GM21576 (cell line): ENCODE results near the gene XKR7.
"Not testable (repeated sequence)": the region's sequence is repeated elsewhere in the genome, so short reads cannot be mapped to it uniquely, and the experiment has no call there.

ENCODE experiments used
- ATAC-seq: cut with Tn5 transposase; IDR thresholded peaks from one replicate; pipeline ENCODE4 v1.9.1; 2021; ENCODE audit warnings: mild to moderate bottlenecking, moderate library complexity; ENCODE audit not compliant: unreplicated experiment

XKR7 gene

DNA sequence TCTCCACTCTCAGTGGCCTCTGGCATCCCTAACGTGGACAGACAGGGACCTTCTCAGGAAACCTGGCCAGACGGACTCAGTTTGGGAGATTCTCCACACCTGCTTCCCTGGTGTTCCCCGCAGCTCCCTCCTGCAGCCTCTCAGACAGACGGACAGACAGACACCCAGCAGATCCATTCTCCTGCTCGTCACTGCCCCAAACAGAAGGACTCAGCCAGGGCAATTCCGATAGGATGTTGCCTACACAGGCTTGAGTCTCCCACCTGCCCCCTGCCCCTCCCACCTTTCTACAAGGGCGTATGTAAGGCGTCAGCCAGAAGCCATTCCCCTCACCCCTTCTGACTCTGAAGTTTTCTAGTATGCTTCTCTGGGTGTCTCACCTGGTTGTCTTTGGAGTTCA, 42.7 kb downstream of the XKR7 start:
- no peak for ATAC-seq

DNA sequence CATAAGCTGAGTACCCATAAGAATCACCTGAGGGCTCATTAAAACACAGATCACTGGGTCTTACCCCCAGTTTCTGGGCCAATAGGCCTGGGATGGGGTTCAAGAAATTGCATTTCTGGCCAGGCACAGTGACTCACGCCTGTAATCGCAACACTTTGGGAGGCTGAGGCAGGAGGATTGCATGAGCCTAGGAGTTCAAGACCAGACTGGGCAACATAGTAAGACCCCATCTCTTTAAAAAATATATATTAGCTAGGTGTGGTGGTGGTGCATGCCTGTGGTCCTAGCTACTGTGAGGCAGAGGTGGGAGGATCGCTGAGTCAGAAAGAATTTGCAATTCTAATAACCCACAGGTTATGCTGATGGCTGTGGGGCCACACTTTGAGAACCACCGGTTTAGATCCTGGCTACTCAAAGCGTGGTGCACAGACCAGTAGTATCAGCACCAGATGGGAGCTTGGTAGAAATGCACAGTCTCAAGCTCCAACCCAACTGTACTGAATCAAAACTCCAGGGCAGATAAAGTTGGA, 44.3 kb downstream of the XKR7 start:
- ATAC-seq: no peak

DNA sequence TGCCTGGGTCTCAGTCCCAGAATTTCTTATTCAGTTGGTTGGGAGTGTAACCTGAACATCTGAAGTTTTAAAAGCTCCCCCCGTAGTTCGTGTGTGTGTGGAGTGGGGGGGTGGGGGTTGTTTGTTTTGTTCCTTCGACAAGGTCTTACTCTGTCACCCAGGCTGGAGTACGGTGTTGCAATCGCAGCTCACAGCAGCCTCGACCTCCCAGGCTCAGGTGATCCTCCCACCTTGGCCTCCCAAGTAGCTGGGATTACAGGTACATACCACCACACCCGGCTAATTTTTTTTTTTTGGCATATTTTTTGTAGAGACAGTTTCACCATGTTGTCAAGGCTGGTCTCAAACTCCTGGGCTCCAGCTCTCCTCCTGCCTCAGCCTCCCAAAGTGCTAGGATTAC, 45.4 kb downstream of the XKR7 start:
- no peak for ATAC-seq

DNA sequence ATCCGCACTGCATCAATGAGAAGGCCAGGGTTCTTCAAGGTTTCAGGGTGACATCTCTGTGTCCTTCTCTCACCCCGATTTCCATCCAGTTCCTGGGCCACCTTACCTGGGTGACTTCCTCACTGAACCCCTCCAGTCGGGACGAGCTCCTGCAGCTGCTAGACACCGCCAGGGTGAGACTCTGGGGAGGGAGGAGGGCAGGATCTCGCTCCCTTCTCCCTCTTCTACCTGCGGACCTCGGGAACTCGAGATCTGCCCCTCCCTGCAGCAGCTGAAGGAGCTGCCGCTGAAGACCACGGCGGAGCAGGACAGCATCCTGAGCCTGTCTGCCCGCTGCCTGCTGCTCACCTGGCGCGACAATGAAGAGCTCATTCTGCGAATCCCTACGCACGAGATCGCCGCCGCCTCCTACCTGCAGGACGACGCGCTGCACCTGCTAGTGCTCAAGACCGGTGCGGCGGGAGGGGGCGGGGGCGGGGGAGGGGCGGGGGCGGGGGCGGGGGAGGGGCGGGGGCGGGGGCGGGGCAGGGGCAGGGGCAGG, 49.8 kb downstream of the XKR7 start:
- ATAC-seq: no peak

DNA sequence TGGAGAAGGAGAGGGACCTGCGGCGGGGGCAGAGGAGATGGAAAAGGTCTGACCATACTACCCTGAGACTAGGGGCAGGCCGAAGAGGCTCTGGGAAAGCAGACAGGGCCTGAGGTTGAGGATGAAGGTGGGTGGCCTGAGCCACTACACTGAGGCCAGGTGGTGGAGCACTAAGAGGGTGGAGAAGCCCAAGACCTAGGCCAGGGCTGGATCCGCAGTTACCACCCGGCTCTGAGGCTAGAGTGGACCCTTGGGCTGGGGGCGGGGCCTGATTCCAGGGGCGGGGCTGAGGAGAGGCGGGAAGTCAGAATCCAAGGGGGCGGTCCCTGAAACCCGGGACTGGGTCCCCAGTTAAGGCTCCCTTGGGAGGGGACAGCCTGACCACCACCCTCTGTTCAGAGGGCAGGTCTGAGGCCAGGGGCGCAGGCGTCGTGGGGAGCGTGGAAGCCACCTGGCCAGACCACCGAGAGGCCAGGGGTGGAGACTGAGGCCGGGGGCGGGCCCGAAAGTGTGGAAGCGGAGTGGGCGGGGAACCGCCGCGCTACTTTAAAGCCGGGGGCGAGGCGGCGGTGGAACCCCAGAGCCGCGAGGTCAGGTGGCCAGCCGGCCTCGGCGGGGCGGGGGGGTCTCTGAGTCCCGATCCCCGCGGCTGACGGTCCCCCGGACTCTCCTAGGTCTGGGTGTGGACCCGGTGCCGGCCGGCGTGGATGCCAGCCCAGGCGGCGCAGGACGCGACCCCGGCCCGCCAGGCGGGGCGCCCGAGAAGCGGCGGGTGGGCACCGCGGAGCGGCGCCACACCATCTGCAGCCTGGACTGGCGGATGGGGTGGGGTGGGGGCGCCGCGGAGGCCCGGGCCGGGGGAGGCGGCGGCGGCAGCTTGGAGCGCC, 50.6 kb downstream of the XKR7 start:
- no peak for ATAC-seq

DNA sequence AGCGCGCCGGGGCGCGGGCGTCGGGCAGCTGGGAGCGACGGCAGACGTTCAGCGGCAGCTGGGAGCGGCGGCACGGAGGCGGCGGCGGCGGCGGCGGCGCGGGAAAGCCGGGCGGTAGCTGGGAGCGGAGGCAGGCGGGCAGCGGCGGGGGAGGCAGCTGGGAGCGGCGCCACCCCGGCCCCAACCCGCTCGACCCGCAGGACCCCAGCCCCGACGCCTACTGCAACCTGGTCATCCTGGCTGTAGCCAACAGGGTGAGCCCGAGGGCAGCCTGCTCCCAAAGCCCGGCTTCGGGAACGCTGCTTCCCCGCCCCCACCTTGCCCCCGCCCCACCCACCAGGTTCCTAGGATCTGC, 51.2 kb downstream of the XKR7 start:
- no peak for ATAC-seq

DNA sequence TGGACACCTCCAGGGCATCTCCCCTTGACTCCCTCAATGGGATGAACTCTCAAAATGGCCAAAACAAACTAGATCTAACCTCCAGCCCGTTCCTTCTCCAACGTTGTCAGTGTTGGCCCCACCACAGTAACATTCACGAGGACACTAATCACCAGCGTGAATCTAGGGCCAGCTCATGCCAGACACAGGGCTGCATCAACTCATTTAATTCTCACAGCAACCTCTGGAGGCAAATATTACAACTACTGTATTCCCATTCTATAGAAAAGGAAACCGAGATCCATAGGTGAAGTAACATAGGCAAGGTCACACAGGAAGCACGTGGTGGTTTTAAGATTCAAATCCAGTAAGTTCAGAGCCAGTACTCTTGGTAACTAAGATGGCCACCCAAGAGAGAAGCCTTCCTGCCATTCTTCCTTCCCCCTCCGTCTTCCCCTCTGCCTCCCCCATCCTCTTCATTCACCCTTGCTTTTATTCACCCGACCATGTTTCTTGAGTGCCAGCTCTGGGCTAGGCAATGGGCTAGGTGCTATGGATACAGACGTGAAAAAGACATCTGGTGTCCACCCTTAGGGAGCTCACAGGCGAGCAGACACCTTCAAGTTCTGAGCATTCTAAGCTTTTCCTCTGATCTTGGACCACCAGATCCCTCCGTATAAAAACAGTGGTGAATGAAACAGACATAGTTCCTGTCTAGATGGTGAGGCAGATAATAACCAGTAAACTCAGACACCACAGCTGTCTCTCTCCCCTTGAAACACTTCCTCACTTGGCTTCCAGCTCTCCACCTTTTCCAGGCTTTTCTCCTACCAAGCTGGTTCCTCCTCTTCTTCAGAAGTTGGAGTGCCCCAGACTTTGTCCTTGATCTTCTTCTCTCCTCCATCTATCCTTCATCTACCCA, 51.9 kb downstream of the XKR7 start:
- ATAC-seq: no peak

DNA sequence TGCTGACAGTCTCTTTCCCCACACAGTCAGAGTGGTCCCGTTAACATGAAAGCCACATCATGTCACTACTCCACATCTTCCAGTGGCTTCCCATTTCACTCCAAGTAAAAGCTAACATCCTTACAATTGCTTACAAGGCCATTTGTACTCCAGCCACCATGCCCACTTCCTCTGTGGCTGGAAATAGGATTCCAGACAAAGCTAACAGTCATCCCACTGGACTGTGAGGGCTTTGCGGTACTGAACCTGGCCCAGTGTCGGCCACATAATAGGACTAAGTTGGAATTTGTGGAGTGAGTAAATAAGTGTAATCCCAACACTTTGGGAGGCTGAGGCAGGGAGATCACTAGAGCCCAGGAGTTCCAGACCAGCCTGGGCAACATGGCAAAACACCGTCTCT, 53.1 kb downstream of the XKR7 start:
- no peak for ATAC-seq

DNA sequence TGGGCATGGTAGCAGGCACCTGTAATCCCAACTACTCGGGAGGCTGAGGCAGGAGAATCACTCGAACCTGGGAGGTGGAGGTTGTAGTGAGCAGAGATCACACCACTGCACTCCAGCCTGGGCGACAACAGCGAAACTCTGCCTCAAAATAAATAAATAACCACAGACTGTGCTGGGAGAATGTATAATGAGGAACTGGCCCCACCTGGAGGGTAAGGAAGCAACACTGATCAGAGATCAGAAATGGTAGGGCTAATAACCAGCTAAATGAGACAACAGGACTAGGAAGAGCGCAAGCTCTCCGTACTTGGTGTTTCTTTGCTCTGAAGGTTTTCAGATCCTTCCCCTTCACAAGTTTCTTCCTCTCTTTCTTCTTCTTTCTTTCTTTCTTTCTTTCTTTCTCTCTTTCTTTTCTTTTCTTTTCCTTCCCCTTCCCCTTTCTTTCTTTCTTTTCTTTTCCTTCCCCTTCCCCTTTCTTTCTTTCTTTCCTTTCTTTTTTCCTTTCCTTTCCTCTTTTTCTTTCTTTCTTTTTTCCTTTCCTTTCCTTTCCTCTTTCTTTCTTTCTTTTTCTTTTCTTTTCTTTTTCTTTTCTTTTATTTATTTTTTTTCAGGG, 56.8 kb downstream of the XKR7 start:
- ATAC-seq: no peak

DNA sequence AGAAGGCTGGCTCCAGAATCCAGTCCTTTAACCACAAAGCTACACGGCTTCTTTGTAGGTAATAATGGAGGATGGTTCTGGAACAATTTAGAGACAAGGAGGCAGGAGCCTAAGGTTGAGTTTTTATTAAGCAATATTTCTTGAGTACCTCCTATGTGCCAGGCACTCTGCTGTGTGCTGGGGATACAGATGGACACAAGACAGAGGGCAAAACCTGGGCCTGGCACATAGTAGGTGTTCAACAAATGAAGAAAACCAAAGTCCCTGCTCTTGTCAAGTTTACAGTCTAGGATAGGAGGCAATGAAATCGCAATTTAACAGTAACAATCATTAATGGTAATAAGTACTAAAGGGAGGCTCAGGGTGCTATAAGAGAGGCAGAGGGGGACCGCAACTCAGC, 59.7 kb downstream of the XKR7 start:
- ATAC-seq: no peak

DNA sequence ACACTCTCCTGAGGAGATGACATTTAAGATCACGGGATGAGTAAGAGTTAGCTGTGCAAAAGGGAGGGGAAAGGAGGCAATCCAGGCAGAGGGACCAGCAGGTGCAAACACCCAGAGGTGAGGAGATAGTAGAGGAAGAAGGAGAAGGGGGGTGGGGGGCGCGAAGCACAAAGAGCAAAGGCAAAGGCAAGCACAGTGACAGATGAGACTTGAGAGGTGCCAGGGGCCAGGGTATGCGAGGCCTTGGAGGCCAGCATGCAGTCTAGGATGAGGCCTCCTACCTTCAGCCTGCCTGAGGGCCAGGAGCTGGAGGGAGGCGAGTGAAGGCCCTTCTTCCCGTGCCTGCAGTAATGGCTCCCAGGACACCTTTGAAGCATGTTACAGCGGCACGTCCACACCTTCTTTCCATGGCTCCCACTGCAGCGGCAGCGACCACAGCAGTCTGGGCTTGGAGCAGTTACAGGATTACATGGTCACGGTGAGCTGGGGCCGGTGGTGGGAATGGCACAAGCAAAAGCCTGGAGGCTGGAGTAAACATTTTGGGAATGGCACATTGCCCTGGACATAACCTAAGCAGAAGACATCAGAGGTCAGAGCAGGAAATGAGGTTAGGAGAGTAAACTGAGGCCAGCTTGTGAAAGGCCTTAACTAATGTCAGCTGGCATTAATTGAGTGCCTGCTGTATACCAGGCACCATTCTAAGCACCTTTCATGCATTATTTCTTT, 60.9 kb downstream of the XKR7 start:
- ATAC-seq: no peak

DNA sequence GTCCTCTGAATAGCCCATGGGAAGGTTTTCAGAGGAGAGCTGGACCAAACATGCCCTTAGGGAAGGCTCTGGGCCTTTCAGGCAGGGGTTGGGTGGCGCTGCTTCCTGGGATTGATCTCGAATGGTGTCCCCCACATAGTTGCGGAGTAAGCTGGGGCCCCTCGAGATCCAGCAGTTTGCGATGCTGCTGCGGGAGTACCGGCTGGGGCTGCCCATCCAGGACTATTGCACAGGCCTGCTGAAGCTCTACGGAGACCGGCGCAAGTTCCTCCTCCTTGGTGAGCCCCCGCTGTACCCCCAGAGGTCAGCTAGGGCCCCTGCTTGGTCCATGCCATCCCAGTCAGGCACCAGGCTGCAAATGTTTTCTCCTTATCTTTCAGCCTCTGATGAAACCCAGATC, 61.6 kb downstream of the XKR7 start:
- ATAC-seq: no peak

DNA sequence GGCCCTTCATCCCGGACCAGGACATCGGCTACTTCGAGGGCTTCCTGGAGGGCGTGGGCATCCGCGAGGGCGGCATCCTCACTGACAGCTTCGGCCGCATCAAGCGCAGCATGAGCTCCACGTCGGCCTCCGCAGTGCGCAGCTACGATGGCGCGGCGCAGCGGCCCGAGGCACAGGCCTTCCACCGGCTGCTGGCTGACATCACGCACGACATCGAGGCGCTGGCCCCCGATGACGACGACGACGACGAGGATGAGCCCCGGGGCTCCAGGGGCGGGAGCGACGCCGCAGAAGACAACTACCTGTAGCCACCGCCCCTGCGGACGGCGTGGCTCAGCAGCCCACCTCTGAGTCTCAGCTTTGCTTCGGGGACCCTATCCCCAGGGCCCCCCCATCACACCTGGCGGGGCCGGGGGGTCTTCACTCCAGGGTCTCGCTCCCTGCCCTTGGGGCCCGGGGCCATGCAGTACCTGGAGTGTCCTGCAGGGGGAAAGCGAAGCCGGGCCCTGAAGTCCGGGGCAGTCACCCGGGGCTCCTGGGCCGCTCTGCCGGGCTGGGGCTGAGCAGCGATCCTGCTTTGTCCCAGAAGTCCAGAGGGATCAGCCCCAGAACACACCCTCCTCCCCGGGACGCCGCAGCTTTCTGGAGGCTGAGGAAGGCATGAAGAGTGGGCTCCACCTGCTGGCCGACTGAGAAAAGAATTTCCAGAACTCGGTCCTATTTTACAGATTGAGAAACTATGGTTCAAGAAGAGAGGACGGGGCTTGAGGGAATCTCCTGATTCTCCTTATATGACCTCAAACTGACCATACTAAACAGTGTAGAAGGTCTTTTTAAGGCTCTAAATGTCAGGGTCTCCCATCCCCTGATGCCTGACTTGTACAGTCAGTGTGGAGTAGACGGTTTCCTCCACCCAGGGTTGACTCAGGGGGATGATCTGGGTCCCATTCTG, 63.3 kb downstream of the XKR7 start:
- ATAC-seq: no peak

DNA sequence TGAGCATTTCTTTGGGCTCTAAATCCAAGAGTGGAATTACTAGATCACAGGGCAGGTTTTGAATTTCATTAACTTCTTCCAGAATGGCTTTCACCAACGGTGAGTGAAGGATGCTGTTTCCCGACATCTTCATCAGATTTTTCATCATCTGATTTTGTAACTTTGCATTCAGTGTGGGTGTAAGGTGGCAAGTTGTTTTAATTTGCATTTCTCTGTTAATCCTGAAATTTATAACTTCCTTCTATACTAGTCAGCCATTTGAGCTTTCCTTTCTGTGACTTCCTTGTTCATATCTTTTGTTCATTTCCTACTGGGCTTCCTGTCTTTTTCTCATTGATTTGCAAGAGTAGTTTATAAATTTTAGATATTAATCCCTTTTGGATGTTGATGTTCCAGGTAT, 65.4 kb downstream of the XKR7 start:
- ATAC-seq: no peak

DNA sequence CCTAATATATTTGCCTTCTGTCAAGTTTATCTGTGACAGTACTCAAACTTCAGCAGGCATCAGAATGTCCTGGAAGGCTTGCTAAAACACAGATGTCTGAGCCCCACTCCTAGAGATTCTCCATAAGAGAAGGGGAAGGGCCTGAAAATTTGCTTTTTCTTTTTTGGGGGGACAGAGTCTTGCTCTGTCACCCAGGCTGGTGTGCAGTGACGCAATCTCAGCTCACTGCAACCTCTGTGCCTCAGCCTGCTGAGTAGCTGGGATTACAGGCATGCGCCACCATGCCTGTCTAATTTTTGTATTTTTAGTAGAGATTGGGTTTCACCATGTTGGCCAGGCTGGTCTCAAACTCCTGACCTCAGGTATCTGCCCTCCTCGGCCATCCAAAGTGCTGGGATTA, 65.8 kb downstream of the XKR7 start:
- not testable (repeated sequence) for ATAC-seq

DNA sequence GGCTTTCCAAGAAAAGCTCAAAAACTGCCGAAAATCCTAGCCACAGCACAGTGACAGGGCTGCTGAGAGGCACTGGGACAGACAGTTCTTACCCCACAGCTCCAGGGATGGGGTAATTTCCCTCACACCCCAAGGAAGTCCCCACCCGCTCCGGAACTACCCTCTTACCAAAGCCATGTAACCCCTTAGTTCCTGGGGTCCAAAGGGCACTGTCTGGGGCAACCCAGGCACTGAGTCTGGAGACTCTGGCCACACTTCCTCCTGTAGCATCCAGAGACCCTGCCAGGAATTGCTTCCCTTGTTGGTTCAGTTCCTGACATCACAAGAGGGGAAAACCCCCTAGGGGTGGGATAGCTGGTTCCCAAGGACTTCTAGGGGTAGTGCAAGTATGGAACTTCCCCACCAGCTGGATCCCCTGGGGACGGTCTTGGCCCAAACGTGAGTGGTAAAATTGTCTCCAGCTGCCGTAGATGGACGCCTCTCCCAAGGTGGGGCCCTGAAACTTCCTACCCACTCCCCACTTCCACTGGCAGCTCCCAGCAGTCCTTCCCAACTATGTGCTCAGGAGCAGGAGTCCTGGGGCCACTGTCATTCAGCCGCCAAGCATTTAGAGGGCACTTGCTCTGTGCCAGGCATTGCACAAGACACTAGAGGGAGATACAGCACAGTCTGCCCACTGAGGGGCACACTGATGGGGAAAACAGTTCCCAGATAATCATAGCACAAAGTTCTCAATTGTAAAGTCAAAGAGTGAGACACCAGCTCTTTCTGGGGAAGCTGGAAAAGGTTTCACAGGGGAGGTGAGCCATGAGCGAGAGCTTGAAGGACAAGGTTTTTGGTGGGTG, 66.9 kb downstream of the XKR7 start:
- ATAC-seq: no peak

DNA sequence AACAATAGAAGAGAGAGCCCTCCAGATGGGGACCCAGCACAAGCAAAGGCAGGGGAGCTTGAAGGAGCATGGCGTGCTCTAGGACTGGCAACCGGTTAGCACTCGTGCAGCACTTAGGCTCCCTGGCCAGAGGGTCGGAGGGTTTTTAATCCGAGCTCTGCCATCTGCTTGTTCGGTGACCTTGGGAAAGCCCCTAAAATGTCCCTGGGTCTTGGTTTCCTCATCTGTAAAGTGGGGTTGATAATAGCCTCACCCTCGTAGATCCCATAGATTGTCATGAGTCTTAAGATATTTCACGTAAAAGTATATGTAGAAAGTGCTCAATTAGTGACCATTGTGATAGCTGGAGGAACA, 67.5 kb downstream of the XKR7 start:
- no peak for ATAC-seq

DNA sequence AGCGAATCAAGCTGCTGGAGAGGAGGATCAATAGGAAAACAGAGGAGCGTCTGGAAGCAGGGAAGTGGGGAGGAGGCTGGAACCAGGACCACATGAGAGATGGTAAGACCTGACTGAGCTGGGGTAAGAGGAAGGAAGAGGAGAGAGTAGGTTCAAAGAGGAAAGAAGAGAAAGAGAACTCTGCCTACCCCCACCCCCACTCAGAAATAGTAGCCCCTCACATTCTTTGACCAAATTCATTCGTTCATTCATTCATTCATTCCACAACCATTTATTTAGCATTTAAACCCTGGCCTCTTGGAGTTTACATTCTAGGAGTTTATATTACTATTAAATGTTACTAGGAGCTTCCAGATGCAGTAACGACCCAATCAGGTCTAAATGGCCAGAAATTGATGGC, 68.3 kb downstream of the XKR7 start:
- ATAC-seq: no peak
